GM23338 (cell line): ENCODE data around the gene KATNAL2.

Experiments used
- CREB1 ChIP-seq: fragments of 250-450 bp; sonication (Bioruptor Pico); IDR thresholded peaks from 2 replicates; pipeline ENCODE4 v1.5.0; 2020; ENCODE audit warnings: low read depth, mild to moderate bottlenecking, moderate library complexity
- CTCF ChIP-seq, 2 experiments: fragments of 200-600 bp in 1 of 2; sonication (generic) in 1 of 2; conservative IDR thresholded peaks; 2 replicates each; pipeline versions ENCODE4 v1.5.1 to v1.6.1; 2016 to 2017; ENCODE audit warnings: antibody characterized with exemption in 2 of 2, low read depth in 2 of 2, mild to moderate bottlenecking in 2 of 2, moderate library complexity in 1 of 2
- EZH2 ChIP-seq: fragments of 200-600 bp; sonication (generic); IDR thresholded peaks from one replicate; pipeline ENCODE4 v1.8.0; 2017; ENCODE audit warnings: antibody characterized with exemption, mild to moderate bottlenecking, low read depth; ENCODE audit not compliant: unreplicated experiment
- EZH2phosphoT487 ChIP-seq: fragments of 200-600 bp; sonication (generic); IDR thresholded peaks from one replicate; pipeline ENCODE4 v1.8.1; 2018; ENCODE audit warnings: antibody characterized with exemption; ENCODE audit not compliant: unreplicated experiment
- JUNB ChIP-seq: IDR thresholded peaks from one replicate; pipeline ENCODE4 v1.6.1; 2016; ENCODE audit warnings: antibody characterized with exemption; ENCODE audit not compliant: unreplicated experiment
- POLR2AphosphoS5 ChIP-seq: IDR thresholded peaks from 2 replicates; pipeline ENCODE4 v1.6.1; 2016; ENCODE audit warnings: antibody characterized with exemption, low read depth
- ZNF462 ChIP-seq: fragments of 250-450 bp; sonication (Bioruptor Pico); IDR thresholded peaks from 2 replicates; pipeline ENCODE4 v1.5.0; 2020; ENCODE audit warnings: mild to moderate bottlenecking, moderate library complexity
- TF ChIP-seq, protein P1 (sequence below): IDR thresholded peaks from one replicate; pipeline ENCODE4 v1.6.1; 2018; ENCODE audit warnings: antibody characterized with exemption; ENCODE audit not compliant: unreplicated experiment
- TF ChIP-seq, protein P2 (sequence below): IDR thresholded peaks from 2 replicates; pipeline ENCODE4 v1.6.1; 2016; ENCODE audit warnings: antibody characterized with exemption

DNA sequence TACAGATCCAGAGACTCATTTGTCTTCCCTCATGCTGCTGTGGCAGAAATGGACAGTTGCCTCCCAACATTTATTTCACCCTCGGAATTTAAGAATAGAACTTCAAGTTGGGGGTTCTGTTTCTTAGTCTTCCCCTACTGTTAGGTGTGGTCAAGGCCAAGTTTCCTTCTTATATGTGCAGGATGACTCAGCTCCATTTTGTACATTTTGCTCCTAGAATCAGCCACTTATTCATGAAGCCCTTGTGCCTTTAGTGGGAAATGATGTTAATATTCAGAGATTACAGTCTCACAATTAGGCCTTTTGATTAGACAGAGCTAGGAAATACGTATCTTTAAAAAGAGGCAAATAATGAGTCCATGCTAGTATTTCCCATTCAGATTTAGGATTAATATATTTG lies 164.2 kb downstream of the KATNAL2 start:
- TF ChIP-seq, protein P1, sequence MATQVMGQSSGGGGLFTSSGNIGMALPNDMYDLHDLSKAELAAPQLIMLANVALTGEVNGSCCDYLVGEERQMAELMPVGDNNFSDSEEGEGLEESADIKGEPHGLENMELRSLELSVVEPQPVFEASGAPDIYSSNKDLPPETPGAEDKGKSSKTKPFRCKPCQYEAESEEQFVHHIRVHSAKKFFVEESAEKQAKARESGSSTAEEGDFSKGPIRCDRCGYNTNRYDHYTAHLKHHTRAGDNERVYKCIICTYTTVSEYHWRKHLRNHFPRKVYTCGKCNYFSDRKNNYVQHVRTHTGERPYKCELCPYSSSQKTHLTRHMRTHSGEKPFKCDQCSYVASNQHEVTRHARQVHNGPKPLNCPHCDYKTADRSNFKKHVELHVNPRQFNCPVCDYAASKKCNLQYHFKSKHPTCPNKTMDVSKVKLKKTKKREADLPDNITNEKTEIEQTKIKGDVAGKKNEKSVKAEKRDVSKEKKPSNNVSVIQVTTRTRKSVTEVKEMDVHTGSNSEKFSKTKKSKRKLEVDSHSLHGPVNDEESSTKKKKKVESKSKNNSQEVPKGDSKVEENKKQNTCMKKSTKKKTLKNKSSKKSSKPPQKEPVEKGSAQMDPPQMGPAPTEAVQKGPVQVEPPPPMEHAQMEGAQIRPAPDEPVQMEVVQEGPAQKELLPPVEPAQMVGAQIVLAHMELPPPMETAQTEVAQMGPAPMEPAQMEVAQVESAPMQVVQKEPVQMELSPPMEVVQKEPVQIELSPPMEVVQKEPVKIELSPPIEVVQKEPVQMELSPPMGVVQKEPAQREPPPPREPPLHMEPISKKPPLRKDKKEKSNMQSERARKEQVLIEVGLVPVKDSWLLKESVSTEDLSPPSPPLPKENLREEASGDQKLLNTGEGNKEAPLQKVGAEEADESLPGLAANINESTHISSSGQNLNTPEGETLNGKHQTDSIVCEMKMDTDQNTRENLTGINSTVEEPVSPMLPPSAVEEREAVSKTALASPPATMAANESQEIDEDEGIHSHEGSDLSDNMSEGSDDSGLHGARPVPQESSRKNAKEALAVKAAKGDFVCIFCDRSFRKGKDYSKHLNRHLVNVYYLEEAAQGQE: no peak
- TF ChIP-seq EZH2 (no peak), POLR2AphosphoS5 (no peak), CTCF (conservative IDR thresholded peaks at IDR 0.05; ENCODE audit: low read depth in 2 of 2) (no peak), JUNB (no peak), CREB1 (CRISPR knock-in tag) (no peak), EZH2phosphoT487 (no peak), ZNF462 (CRISPR knock-in tag) (no peak)
- TF ChIP-seq, protein P2, sequence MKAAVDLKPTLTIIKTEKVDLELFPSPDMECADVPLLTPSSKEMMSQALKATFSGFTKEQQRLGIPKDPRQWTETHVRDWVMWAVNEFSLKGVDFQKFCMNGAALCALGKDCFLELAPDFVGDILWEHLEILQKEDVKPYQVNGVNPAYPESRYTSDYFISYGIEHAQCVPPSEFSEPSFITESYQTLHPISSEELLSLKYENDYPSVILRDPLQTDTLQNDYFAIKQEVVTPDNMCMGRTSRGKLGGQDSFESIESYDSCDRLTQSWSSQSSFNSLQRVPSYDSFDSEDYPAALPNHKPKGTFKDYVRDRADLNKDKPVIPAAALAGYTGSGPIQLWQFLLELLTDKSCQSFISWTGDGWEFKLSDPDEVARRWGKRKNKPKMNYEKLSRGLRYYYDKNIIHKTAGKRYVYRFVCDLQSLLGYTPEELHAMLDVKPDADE: no peak
